Lung (tissue), 12 donors: ENCODE data around the gene CUL2. TPM values are rescaled to one million over a fixed set of nuclear protein-coding genes. Genes with fewer than 3 reads are reported as not detected.
"Not testable (repeated sequence)": the region's sequence is repeated elsewhere in the genome, so short reads cannot be mapped to it uniquely, and the experiment has no call there.

ENCODE experiments used
- ATAC-seq: fragments of 200-7000 bp; cut with Tn5 transposase; one replicate; pipeline ENCODE4 v1.9.1; 2020; ENCODE audit warnings: moderate number of reproducible peaks; ENCODE audit not compliant: insufficient read depth, low FRiP score
- DNase-seq, 3 donors: peaks; one replicate each; pipeline ENCODE4 v3.0.0-alpha.2; 2013 to 2017
- H3K27ac ChIP-seq, 2 donors: one replicate each; pipeline ENCODE4 v1.5.1; 2013; ENCODE audit warnings: mild to moderate bottlenecking in 2 of 2, moderate library complexity in 2 of 2, control low read depth in 1 of 2, inconsistent platforms in 1 of 2, low read depth in 1 of 2, low read length in 1 of 2
- H3K27me3 ChIP-seq, 3 donors: one replicate each; pipeline ENCODE4 v1.5.1; 2013; ENCODE audit warnings: low read length in 2 of 3; ENCODE audit not compliant: control insufficient read depth in 3 of 3, insufficient read depth in 3 of 3
- H3K36me3 ChIP-seq, 4 donors: one replicate each; pipeline ENCODE4 v1.5.1; 2013; ENCODE audit warnings: low read length in 4 of 4, mild to moderate bottlenecking in 1 of 4, moderate library complexity in 1 of 4; ENCODE audit not compliant: control insufficient read depth in 4 of 4, insufficient read depth in 4 of 4
- H3K4me1 ChIP-seq, 5 donors: one replicate each; pipeline ENCODE4 v1.5.1; 2013; ENCODE audit warnings: low read length in 5 of 5, mild to moderate bottlenecking in 2 of 5, moderate library complexity in 1 of 5; ENCODE audit not compliant: control insufficient read depth in 5 of 5, insufficient read depth in 5 of 5
- H3K4me3 ChIP-seq: one replicate; pipeline ENCODE4 v1.5.1; 2013; ENCODE audit warnings: mild to moderate bottlenecking, control low read depth, moderate library complexity
- H3K9ac ChIP-seq, 2 donors: one replicate each; pipeline ENCODE4 v1.5.1; 2013; ENCODE audit warnings: low read length in 2 of 2, control low read depth in 1 of 2; ENCODE audit not compliant: insufficient read depth in 1 of 2
- H3K9me3 ChIP-seq, 4 donors: one replicate each; pipeline ENCODE4 v1.5.1; 2013; ENCODE audit warnings: low read length in 3 of 4, mild to moderate bottlenecking in 1 of 4, moderate library complexity in 1 of 4; ENCODE audit not compliant: control insufficient read depth in 4 of 4, insufficient read depth in 3 of 4
- CTCF ChIP-seq: IDR thresholded peaks from 2 replicates; pipeline ENCODE4 v1.5.1; 2012; ENCODE audit warnings: mild to moderate bottlenecking; ENCODE audit errors: control extremely low read depth, extremely low read depth
- WGBS, 2 donors: extraction: QIAGEN DNeasy Blood & Tissue Kit; methylation state at CpG; one replicate each; pipeline ENCODE4 v1.1.7; 2013; 5-methylcytosine and 5-hydroxymethylcytosine counted together
- polyA plus RNA-seq, 2 donors: library from polyadenylated mRNA; stranded (reverse); fragments of 200-250 nt; gene quantifications; one replicate each; pipeline ENCODE4 v1.2.1, GENCODE V29; 2013
- total RNA-seq, 2 donors: library from RNA; depleted of rRNA in 1 of 2; stranded (reverse); fragments of >200 nt in 1 of 2; gene quantifications; one replicate each; pipeline ENCODE4 v1.2.1, GENCODE V29; 2014 to 2021
- donor health status: control.
- donor health status: control.
- donor health status: Bipolar disorder and iron deficiency.
- donor health status: healthy.
- donor health status: DM: yes; HTN: yes; CAD: no.

CUL2 gene
- total and polyA plus RNA-seq, 4 donors = 7.7 to 30.8 (median 17.6) TPM

- Histone ChIP-seq H3K36me3 (no peaks in the 10 kb centered on the region), H3K4me3 (no peak overlapping the region), H3K27me3 (no peaks in the 10 kb centered on the region), H3K4me1 (no peaks in the 10 kb centered on the region), H3K27ac (no peak overlapping the region), H3K9me3 (peaks cover 0 to 3% (median 1%) of the 10 kb centered on the region in 4 donors), H3K9ac (no peak overlapping the region)
- no peak for DNase-seq
- no peak for TF ChIP-seq CTCF
- ATAC-seq = no peak
- WGBS, 2 donors = 84 to 93% methylated on average over 7 of the region's 7 CpGs
Observed at GRCh38 chr10:34978080-34978479, 112.1 kb downstream of the CUL2 start.

GRCh38 chr10:34976380-34976910 is 113.7 kb downstream of the CUL2 start:
- H3K27ac ChIP-seq, H3K27me3 ChIP-seq, H3K9me3 ChIP-seq, DNase-seq, H3K4me3 ChIP-seq, ATAC-seq, H3K36me3 ChIP-seq, H3K9ac ChIP-seq, H3K4me1 ChIP-seq: not testable (repeated sequence)
- WGBS, 2 donors = 96 to 98% methylated on average over 28 to 29 of the region's 29 CpGs

- not testable (repeated sequence) for H3K27me3 ChIP-seq, DNase-seq, H3K9ac ChIP-seq, H3K36me3 ChIP-seq, H3K9me3 ChIP-seq, H3K4me1 ChIP-seq, H3K4me3 ChIP-seq, ATAC-seq
- peak overlapping the region in 1 of 2 donors; percentile 39 for H3K27ac ChIP-seq
- 88 to 90% methylated on average over 8 of the region's 8 CpGs for WGBS, 2 donors
Observed at GRCh38 chr10:34974364-34975065, 115.6 kb downstream of the CUL2 start.

- H3K9me3 ChIP-seq, H3K9ac ChIP-seq, H3K36me3 ChIP-seq, H3K4me1 ChIP-seq, ATAC-seq, H3K27me3 ChIP-seq, H3K4me3 ChIP-seq: not testable (repeated sequence)
- peak overlapping the region in 1 of 2 donors; percentile 39 for H3K27ac ChIP-seq
- 84 to 91% methylated on average over 3 of the region's 3 CpGs for WGBS, 2 donors
- DNase-seq = peak; percentile 54 to 66 (median 65)
Observed at GRCh38 chr10:34973757-34974156, 116.4 kb downstream of the CUL2 start.

- H3K4me3 ChIP-seq, ATAC-seq, H3K9me3 ChIP-seq, H3K36me3 ChIP-seq, H3K4me1 ChIP-seq, H3K9ac ChIP-seq, H3K27me3 ChIP-seq, H3K27ac ChIP-seq, DNase-seq: not testable (repeated sequence)
- WGBS, 2 donors = 70 to 76% methylated on average over 9 of the region's 9 CpGs
Observed at GRCh38 chr10:34973121-34973520, 117.0 kb downstream of the CUL2 start.

- not testable (repeated sequence) for H3K9me3 ChIP-seq, H3K27me3 ChIP-seq, H3K27ac ChIP-seq, DNase-seq, H3K4me3 ChIP-seq, ATAC-seq, H3K9ac ChIP-seq, H3K4me1 ChIP-seq, H3K36me3 ChIP-seq
- WGBS, 2 donors = 66 to 90% methylated on average over 2 of the region's 2 CpGs
Observed at GRCh38 chr10:34972591-34972990, 117.5 kb downstream of the CUL2 start.

- not testable (repeated sequence) for H3K9me3 ChIP-seq, H3K27me3 ChIP-seq, H3K4me3 ChIP-seq, H3K36me3 ChIP-seq, ATAC-seq, H3K9ac ChIP-seq
- peak overlapping the region; percentile 11 to 26 for H3K27ac ChIP-seq
- 70 to 83% methylated on average over 12 of the region's 12 CpGs for WGBS, 2 donors
- H3K4me1 ChIP-seq = peaks cover 0 to 18% (median 6%) of the 10 kb centered on the region in 5 donors
- DNase-seq = peak; percentile 31 to 48 (median 31)
Observed at GRCh38 chr10:34971606-34972334, 118.4 kb downstream of the CUL2 start.
